ENCODE measurements around the gene NDFIP1. TPM values are rescaled to one million over a fixed set of nuclear protein-coding genes. Genes with fewer than 3 reads are reported as not detected.
"Not testable (repeated sequence)": the region's sequence is repeated elsewhere in the genome, so short reads cannot be mapped to it uniquely, and the experiment has no call there.

NDFIP1 gene
- total RNA-seq, 1 donor from 2014 or later: 56.1 TPM

DNA sequence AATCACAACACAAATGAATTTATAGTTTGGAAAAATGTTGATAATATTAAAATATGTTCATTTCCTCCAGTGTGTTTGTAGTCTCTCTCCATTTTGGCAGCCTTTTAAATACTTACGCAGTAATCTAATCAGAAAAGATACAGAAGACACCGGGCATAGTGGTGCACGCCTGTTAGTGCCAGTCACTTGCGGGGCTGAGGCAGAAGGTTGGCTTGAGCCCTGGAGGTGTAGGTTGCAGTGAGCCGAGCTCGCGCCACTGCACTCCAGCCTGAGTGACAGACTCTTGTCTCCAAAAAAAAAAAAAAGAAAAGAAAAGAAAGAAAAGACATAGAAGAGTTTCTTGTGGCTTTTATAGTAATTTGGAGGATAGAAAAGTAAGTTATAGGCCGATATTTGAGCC is 41.9 kb downstream of the NDFIP1 start:
- no peaks in the 10 kb centered on the region for H3K36me3 Mint-ChIP-seq (ENCODE audit: unreplicated experiment)
- peaks cover 3% of the 10 kb centered on the region for H3K4me1 Mint-ChIP-seq (ENCODE audit: low read depth, unreplicated experiment)
- no peak overlapping the region for H3K27ac Mint-ChIP-seq (ENCODE audit: unreplicated experiment)
- TF ChIP-seq, protein P1, sequence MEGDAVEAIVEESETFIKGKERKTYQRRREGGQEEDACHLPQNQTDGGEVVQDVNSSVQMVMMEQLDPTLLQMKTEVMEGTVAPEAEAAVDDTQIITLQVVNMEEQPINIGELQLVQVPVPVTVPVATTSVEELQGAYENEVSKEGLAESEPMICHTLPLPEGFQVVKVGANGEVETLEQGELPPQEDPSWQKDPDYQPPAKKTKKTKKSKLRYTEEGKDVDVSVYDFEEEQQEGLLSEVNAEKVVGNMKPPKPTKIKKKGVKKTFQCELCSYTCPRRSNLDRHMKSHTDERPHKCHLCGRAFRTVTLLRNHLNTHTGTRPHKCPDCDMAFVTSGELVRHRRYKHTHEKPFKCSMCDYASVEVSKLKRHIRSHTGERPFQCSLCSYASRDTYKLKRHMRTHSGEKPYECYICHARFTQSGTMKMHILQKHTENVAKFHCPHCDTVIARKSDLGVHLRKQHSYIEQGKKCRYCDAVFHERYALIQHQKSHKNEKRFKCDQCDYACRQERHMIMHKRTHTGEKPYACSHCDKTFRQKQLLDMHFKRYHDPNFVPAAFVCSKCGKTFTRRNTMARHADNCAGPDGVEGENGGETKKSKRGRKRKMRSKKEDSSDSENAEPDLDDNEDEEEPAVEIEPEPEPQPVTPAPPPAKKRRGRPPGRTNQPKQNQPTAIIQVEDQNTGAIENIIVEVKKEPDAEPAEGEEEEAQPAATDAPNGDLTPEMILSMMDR (IDR thresholded peaks at IDR 0.05; ENCODE audit: partially characterized antibody, unreplicated experiment): no peak
- no peaks in the 10 kb centered on the region for H3K9me3 Mint-ChIP-seq (ENCODE audit: unreplicated experiment)
- peaks cover 2% of the 10 kb centered on the region for H3K27me3 Mint-ChIP-seq (ENCODE audit: unreplicated experiment)
- DNase-seq: no peak
- H3K4me3 Mint-ChIP-seq (ENCODE audit: unreplicated experiment): no peak overlapping the region

DNA sequence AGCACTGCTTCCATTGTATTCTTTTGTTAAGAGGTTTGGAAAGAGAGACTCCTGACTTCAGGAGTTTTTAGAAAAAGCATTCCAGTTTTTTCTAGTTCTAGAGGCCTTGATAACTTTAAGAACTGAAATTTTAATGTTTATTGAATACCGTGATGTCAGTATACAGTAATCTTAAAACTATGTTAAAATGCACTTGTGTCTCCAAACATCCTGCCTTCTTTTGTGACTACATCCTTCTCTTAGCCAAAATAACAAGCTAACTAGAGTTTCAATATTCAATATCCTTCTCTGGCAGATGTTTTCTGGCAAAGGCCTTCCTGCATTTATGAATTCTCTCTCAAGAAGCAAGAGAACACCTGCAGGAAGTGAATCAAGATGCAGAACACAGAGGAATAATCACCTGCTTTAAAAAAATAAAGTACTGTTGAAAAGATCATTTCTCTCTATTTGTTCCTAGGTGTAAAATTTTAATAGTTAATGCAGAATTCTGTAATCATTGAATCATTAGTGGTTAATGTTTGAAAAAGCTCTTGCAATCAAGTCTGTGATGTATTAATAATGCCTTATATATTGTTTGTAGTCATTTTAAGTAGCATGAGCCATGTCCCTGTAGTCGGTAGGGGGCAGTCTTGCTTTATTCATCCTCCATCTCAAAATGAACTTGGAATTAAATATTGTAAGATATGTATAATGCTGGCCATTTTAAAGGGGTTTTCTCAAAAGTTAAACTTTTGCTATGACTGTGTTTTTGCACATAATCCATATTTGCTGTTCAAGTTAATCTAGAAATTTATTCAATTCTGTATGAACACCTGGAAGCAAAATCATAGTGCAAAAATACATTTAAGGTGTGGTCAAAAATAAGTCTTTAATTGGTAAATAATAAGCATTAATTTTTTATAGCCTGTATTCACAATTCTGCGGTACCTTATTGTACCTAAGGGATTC is 43.1 kb downstream of the NDFIP1 start:
- Mint-ChIP-seq H3K27ac (ENCODE audit: unreplicated experiment) (no peak overlapping the region), H3K4me3 (ENCODE audit: unreplicated experiment) (no peak overlapping the region), H3K4me1 (ENCODE audit: low read depth, unreplicated experiment) (peaks cover 6% of the 10 kb centered on the region), H3K9me3 (ENCODE audit: unreplicated experiment) (no peaks in the 10 kb centered on the region), H3K36me3 (ENCODE audit: unreplicated experiment) (no peaks in the 10 kb centered on the region), H3K27me3 (ENCODE audit: unreplicated experiment) (peaks cover 2% of the 10 kb centered on the region)
- DNase-seq: peak; percentile 30
- TF ChIP-seq, protein P1 (IDR thresholded peaks at IDR 0.05; ENCODE audit: partially characterized antibody, unreplicated experiment): peak; percentile 93

DNA sequence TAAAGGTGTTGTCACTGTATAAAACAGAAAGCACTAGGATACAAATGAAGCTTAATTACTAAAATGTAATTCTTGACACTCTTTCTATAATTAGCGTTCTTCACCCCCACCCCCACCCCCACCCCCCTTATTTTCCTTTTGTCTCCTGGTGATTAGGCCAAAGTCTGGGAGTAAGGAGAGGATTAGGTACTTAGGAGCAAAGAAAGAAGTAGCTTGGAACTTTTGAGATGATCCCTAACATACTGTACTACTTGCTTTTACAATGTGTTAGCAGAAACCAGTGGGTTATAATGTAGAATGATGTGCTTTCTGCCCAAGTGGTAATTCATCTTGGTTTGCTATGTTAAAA is 43.8 kb downstream of the NDFIP1 start:
- TF ChIP-seq, protein P1 (IDR thresholded peaks at IDR 0.05; ENCODE audit: partially characterized antibody, unreplicated experiment): no peak
- no peaks in the 10 kb centered on the region for H3K36me3 Mint-ChIP-seq (ENCODE audit: unreplicated experiment)
- no peak for DNase-seq
- H3K4me3 Mint-ChIP-seq (ENCODE audit: unreplicated experiment): no peak overlapping the region
- no peak overlapping the region for H3K27ac Mint-ChIP-seq (ENCODE audit: unreplicated experiment)
- peaks cover 8% of the 10 kb centered on the region for H3K4me1 Mint-ChIP-seq (ENCODE audit: low read depth, unreplicated experiment)
- H3K9me3 Mint-ChIP-seq (ENCODE audit: unreplicated experiment): no peaks in the 10 kb centered on the region
- H3K27me3 Mint-ChIP-seq (ENCODE audit: unreplicated experiment): peaks cover 2% of the 10 kb centered on the region

DNA sequence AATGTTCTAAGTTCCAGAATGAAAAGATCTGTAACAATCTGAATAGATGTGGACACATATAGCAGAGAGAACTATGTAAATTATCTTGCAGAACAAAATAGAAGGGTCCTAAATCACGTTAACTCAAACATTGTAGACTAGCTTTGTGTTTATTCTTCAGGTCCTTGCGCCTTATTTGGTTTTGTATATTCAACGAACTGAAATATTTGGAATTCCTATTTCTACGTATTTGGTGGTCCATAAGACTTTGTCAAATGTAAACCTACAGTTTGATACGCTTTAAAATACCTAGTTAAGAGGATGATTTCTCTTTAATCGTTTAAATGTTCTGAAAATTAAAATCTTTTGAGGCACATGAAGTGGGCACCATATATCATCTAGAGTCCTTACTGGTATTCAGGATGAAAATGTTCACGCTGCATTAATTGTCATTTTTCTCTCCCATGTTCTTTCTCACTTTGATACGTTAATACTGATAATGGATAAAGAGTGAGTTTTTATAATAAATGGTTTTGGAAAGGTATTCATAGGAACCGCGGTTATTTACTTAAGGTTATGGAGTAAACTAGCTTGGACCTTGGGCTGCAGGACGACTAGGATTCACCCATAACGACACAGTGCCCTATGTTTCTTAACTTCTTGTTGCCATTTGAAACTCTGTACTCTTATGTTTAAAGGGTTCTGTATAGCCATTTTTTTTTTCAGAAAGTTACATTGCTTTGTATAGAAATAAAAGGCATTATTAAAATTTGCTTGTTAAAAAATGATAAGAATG is 45.3 kb downstream of the NDFIP1 start:
- Mint-ChIP-seq H3K27me3 (ENCODE audit: unreplicated experiment) (peaks cover 2% of the 10 kb centered on the region), H3K4me1 (ENCODE audit: low read depth, unreplicated experiment) (peaks cover 7% of the 10 kb centered on the region), H3K9me3 (ENCODE audit: unreplicated experiment) (no peaks in the 10 kb centered on the region), H3K4me3 (ENCODE audit: unreplicated experiment) (no peak overlapping the region), H3K36me3 (ENCODE audit: unreplicated experiment) (no peaks in the 10 kb centered on the region), H3K27ac (ENCODE audit: unreplicated experiment) (no peak overlapping the region)
- TF ChIP-seq, protein P1 (IDR thresholded peaks at IDR 0.05; ENCODE audit: partially characterized antibody, unreplicated experiment): no peak
- no peak for DNase-seq

DNA sequence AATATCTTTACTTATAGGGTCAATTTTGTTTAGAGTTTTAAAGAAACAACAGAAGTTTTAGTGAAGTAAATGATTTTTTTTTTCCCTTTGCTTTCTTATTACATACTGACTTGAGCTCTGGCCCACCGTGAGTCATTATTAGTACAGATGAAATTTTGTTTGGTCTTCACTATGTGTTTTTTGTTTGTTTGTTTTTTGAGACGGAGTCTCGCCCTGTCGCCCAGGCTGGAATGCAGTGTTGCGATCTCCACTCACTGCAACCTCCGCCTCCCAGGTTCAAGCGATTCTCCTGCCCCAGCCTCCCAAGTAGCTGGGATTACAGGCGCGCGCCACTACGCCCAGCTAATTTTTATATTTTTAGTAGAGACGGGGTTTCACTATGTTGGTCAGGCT is 45.9 kb downstream of the NDFIP1 start:
- not testable (repeated sequence) for H3K4me3 Mint-ChIP-seq (ENCODE audit: unreplicated experiment); H3K4me1 Mint-ChIP-seq (ENCODE audit: low read depth, unreplicated experiment); H3K36me3 Mint-ChIP-seq (ENCODE audit: unreplicated experiment); H3K9me3 Mint-ChIP-seq (ENCODE audit: unreplicated experiment); DNase-seq; H3K27me3 Mint-ChIP-seq (ENCODE audit: unreplicated experiment); H3K27ac Mint-ChIP-seq (ENCODE audit: unreplicated experiment)

Data from glutamatergic neuron (in vitro differentiated cells).